GM21717 (cell line): ENCODE data around the gene TCTA.
A peak's percentile ranks its signal among the peaks of the same experiment; 100 is the strongest.
"Not testable (repeated sequence)": the region's sequence is repeated elsewhere in the genome, so short reads cannot be mapped to it uniquely, and the experiment has no call there.

ENCODE experiments used
- ATAC-seq: cut with Tn5 transposase; IDR thresholded peaks from one replicate; pipeline ENCODE4 v1.9.1; 2021; ENCODE audit warnings: mild to moderate bottlenecking, moderate library complexity; ENCODE audit not compliant: unreplicated experiment

Gene TCTA, protein sequence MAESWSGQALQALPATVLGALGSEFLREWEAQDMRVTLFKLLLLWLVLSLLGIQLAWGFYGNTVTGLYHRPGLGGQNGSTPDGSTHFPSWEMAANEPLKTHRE

DNA sequence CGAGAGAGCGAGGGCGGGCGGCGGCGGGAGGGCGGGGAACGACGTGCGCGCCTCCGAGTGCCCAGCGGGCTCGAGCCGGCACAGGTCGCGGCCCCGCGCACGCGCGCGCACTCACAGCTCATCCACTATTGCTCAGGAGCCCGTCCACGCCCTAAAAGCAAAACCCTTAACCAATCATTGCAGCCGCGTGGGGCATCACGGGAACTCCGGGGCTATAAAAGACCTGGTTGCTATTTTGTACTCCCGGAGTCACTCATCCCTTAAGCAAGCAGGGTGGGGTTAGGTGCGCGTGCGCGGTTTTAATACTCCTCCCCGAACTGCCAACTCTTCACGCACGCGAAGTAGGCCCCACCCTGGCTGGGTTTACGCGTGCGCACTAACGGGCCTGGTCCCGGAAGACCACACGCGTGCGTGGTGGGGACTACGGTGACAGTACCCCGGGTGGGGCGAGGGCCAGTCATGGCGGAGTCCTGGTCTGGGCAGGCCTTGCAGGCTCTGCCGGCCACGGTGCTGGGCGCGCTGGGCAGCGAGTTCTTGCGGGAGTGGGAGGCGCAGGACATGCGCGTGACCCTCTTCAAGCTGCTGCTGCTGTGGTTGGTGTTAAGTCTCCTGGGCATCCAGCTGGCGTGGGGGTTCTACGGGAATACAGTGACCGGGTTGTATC is at the start of gene TCTA, which contains the start of gene RHOA:
TSS of gene TCTA (plus strand) at position 456 of the 664 bp plus-strand sequence. CDS start at position 460, 4 bp downstream.
TSS of gene RHOA (minus strand) at position 9 of the 664 bp plus-strand sequence. CDS start 36,387 bp downstream, outside the sequence.
- peak; percentile 75 for ATAC-seq

DNA sequence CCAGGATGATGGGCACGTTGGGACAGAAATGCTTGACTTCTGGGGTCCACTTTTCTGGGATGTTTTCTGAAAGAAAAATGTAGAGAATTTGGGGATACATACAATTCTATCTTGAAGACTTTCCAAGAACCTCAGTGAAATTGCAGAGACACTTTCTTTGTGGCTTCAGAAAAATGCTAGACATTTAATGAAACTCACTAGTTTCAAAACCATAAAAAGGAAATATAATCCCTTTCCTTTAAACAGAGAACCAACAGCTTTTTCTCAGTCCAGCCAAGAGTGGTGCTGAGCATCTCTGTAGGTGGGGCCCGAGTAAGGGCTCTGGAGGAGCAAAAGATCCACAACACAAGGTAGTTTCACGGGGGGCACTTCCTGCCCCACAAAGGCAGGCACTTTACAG is 49.7 kb upstream of the TCTA start:
- ATAC-seq, result no peak

DNA sequence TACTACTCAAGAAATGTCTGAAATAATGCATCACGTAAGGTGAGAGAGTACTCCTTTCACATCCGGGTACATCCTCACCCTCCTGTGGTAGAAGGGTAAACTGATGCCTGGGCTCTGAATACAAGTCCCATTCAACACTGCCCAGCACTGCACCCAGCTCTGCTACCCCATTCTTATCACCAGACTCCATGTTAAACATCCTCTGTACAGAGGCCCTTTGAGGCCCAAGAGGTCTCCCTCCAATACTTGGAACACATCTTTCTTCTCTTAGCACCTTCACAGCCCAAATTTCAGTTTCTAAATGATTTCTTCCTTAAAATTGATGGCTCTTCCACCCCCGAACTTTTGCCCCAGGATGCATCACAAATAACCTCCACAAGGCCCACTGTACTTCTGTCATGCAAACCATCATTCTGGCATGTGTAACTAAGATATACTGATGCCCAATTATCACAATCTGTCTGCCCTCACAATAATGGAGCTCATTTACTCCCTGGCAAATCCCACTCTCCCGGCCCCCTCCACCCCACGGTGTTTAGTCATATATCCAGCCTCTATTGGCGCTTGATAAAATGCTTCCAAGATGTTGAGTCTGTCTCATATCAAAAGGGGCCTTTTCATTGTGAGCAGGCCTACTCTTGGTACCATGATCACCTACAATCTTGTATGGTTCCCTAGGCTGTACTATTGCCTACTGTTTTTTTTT is 41.5 kb upstream of the TCTA start:
- ATAC-seq, result no peak

DNA sequence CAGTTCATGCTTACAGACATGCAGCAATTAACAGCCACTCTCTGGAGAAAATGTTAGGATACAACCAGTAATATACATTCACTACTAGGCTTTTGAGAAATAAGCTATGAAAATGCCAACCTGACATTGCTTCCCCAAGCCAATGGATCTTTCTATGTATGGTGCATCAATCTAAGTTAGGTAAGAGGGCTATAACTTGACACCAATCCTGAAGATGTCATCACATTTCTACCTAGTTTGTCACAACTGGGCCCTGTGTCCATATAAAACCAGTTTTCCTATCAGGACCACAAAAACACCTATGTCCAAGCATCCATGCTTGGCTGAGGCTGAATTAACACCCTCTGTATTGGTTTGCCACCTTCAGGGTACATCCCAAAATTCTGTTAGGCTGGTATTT is 40.3 kb upstream of the TCTA start:
- ATAC-seq, result no peak

DNA sequence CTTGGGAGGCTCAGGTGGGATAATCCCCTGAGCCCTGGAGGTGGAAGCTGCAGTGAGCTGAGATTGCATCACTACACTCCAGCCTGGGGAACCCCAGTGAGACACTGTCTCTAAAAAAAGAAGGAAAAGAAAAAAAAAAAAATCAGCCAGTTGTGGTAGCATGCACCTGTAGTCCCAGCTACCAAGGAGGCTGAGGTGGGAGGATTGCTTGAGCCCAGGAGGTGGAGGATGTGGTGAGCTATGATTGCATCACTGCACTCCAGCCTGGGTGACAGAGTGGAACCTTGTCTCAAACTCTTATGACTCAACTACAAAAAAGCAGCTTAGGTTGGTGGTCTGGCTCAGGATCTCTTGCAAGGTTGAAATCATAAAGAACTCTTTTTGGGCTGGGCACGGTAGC is 34.7 kb upstream of the TCTA start:
- ATAC-seq, result no peak

DNA sequence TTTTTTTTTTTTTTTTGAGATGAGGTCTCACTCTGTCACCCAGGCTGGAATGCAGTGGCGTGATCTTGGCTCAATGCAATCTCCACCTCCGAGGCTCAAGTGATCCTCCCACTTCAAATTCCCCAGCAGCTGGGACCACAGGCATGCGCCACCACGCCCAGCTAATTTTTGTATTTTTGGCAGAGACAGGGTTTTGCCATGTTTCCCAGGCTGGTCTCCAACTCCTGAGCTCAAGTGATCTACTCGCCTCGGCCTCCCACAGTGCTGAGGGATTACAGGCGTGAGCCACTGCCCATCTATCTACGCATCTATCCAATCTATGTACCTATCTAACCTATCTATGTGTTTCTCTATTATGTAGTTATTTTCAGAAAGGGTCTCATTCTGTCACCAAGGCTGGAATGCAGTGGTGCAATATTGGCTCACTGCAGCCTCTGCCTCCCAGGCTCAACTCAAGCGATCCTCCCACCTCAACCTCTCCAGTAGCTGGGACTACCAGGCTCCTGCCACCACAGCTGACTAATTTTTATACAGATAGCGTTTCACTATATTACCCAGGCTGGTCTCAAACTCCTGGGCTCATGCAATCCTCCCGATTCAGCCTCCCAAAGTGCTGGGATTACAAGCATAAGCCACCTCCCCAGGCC is 33.9 kb upstream of the TCTA start:
- no peak for ATAC-seq

DNA sequence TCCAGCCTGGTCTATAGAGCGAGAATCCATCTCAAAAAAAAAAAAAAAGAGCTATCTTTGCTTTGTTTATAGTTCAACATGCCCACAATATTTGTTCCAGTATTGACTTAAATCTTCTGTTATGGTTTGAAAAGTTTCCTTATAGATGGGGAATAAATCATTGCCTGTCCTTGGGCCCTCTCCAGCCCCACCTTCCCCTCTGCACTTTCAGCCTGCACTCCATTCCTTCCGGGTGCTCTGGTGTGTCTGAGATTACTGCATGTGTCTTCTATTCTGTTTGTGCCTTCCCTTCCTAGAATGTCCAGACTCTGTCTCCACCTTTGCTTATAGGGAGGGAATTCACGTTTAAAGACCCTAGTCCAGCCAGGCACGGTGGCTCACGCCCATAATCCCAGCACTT is 28.8 kb upstream of the TCTA start:
- no peak for ATAC-seq

DNA sequence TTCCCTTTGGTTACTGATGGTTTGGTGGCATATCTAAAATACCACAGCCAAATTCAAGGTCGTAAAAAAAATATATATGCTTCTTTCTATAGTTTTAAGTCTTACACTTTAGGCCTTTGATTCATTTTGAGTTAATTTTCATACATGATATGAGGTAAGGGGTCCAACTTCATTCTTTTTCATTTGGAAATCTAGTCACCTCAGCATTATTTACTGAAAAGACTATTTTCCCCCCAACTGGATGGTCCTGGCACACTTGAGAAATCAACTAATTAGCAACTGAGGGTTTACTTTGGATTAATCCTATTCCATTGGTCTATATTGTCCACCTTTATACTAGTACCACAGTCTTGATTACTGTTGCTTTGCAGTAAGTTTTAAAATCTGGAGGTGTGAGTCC is 26.6 kb upstream of the TCTA start:
- no peak for ATAC-seq

DNA sequence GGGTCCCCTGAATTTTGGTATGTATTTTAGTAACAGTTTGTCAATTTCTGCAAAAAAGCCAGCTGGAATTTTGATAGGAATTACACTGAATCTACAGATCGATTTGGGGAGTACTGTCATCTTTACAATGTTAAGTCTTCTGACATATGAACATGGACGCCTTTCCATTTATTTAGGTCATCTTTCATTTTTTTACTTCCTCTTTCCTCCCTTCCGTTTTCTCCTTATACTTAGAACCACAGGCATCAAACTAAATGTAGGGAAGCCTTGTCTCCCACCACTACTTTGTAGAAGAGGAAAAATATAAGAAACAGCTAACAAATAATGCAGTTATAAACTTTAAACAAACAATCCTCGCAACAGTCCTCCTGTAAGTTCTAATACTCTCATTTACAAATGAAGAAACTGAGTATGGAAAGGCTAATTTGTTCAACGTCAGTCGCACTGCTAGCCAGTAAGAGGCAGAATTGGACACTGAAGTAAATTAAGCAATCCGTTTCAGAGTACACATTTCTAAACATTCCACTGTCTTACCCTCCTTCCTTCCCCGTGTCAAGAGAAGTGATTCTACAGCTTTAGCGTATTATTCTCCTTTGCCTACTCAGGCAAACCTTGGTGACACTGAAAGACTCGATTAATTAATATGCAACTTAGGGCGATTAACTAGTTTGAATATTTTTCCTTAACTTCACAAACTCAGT is 26.0 kb upstream of the TCTA start:
- ATAC-seq, result no peak

DNA sequence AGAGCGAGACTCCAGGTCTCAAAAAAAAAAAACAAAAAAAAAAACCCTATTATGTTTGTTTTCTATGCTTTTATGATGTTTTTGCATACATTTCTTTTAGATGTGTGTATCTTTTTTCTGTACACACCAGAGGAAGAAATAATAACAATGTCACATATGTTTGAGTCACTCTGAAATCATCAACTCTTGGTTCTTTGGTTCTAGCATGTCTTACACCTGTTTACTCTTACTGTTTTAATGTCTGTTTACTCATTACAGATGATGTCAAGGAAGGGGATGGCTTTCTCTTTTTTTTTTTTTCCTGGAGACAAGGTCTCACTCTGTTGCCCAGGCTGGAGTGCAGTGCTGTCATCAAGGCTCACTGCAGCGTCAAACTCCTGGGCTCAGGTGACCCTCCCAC is 24.5 kb upstream of the TCTA start:
- no peak for ATAC-seq

DNA sequence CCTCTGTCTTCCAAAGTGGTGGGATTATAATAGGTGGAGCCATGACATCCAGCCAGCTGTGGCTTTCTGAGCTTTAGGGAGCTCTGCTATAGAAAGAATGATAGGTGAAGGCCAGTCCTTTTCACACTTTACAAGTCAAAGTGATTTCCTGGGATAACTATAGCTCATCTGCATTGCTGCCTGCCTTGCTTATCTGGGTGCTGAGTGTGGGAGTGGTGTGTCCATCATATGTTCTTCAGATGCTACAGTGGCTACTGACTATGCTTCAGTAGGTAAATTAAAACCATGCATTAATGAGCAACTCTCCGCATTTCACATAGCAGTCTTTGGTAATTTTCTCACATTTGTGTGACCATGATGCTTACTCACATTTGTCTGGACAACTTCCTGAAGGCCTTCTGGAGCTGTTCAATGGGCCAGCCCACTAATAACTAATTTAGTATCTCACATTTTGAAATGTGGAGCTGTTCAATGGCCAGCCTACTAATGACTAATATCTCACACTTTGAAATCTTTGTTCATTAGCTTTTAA is 23.9 kb upstream of the TCTA start:
- ATAC-seq, result no peak

DNA sequence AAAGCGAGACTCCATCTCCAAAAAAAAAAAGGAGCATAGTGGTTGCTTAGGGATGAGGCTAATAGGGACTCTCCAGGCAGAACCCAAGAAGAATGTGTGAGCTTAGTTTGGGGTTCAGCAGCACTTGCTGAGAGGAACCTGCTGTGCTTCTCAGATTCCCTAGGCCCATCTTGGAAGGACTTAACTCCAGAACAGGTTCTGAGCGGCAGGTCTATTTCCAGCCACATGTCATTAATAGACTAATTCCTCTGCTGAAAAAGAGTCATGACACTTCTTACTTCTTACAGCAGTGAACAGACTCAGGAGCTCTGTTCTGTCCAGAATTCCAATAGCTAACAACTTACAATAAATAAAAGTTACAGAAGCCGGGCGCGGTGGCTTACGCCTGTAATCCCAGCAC is 22.9 kb upstream of the TCTA start:
- ATAC-seq, result no peak

DNA sequence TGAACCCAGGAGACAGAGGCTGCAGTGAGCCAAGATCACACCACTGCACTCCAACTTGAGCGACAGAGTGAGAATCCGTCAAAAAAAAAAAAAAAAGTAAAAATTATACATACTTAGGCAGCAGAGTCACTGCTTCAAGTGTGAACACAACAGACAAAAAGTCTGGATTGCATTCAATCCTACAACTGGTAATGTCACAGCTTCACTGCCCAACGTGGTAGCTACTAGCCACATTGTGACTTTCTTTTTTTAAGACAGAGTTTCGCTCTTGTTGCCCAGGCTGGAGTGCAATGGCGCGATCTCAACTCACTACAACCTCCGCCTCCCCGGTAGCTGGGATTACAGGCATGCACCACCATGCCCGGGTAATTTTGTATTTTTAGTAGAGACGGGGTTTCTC is 20.9 kb upstream of the TCTA start:
- ATAC-seq, result not testable (repeated sequence)

DNA sequence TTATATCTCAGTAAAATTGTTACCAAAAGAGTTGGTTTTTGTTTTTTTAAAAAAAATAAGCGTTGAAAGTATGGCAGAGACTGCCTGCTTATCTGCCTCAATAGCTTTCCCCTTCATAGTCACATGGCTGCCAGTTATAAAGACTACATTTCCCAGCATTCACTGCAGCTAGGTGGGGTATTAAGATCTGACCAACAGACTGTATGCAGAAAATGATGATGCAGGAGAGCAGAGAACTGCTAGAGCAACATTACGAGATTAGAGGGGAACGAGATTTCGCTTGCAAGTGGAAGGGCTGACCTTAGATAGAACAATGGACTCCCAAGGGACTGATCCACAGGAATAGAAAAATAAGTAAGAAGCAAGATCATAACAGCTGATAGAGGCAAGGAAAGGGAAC is 14.8 kb upstream of the TCTA start:
- no peak for ATAC-seq

DNA sequence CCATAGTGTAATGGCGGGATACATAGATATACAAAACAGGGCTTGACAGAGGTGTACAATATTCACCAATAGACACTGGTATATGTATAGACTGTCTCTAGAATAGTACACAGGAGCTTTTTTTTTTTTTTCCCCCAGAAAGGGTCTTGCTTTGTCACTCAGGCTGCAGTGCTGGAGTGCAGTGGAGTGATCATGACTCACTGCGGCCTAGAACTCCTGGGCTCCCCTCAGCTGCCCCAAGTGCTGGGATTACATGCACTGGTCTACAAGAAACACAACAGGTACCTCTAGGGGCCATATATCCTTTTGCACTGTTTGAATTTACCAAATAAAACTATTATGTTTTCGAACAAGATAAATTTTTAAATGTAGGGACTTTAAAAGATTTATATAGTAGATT is 12.8 kb upstream of the TCTA start:
- ATAC-seq, result no peak

DNA sequence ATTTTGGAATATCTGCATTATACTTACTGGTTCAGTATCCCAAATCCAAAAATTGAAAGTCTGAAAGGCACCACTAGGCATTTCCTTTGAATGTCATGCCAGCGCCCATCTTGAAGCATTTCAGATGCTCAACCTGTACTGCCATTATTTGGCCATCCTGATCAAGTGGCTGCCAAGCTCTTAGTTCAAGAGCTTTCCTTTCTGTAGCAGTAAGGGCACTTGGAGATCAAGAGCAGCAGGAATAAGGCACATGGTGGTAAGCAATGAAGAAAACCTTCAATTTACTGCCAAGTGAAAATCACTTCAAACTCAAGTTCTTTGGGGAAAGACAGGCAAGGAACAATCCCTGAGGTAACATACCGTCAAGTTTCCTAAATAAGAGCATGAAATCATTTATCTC is 10.5 kb upstream of the TCTA start:
- ATAC-seq, result no peak

DNA sequence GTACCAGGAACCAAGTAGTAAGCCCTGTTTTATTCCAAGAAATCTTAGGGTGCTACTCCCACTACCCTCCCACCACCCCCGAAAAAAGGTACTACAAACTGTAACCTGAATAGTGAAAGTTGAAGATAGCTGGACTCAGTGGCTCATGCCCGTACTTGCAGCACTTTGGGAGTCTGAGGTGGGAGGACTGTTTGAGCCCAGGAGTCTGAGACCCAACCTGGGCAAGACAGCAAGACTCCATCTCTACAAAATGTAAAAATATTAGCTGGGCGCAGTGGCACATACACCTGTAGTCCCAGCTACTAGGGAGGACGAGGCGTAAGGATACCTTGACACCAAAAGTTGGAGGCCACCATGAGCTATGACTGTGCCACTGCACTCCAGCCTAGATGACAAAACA is 8.3 kb upstream of the TCTA start:
- ATAC-seq, result no peak

DNA sequence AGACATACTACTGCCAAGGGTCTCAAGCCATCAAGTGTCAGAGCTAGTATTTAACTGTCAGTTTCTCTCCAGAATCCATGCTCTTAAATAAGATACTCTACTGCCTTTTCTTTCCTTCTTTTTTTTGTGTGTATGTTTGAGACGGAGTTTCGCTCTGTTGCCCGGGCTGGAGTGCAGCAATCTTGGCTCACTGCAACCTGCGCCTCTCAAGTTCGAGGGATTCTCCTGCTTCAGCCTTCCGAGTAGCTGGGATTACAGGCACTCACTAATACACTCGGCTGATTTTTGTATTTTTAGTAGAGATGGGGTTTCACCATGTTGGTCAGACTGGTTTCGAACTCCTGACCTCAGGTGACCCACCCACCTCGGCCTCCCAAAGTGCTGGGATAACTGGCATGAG is 6.7 kb upstream of the TCTA start:
- ATAC-seq, result not testable (repeated sequence)

DNA sequence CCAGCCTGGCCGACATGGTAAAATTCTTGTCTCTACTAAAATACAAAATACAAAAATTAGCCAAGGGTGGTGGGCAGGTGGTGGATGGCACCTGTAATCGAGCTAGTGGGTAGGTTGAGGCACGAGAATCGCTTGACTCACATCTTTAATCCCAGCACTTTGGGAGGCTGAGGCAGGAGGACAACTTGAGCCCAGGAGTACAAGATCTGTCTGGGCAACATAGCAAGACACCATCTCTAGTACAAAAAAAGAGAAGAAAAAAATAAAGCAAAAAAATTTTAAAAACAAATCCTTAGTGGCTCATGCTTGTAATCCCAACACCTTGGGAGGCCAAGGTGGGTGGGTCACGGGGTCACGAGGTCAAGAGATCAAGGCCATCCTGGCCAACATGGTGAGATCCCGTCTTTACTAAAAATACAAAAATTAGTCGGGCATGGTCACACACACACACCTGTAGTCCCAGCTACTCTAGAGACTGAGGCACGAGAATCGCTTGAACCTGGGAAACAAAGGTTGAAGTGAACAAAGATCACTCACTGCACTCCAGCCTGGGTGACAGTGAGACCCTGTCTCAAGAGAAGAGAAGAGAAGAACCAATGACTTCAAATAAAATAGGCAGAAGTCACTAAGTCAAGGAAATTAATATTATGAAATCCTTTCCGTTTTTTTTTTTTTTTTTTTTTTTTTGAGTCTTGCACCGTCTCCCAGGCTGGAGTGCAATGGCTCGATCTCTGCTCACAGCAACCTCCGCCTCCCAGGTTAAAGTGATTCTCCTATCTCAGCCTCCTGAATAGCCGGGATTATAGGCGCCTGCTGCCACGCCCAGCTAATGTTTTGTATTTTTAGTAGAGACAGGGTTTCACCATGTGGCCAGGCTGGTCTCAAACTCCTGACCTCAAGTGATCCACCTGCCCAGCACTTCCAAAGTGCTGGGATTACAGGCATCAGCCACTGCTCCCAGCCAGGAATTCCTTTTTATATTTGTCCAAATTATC is 5.4 kb upstream of the TCTA start:
- no peak for ATAC-seq
